Mucosa of descending colon (tissue), 3 donors: ENCODE results near the gene USP43. TPM values are rescaled to one million over a fixed set of nuclear protein-coding genes. Genes with fewer than 3 reads are reported as not detected.

Source experiments
- ATAC-seq: fragments of 200-7000 bp; cut with Tn5 transposase; one replicate; pipeline ENCODE4 v1.9.1; 2020; ENCODE audit warnings: mild to moderate bottlenecking, moderate library complexity
- DNase-seq, 3 donors: peaks; one replicate each; pipeline ENCODE4 v3.0.0-alpha.2; 2020
- H3K36me3 ChIP-seq: fragments of 200-600 bp; one replicate; pipeline ENCODE4 v1.8.0; 2021; ENCODE audit warnings: low read depth, mild to moderate bottlenecking
- H3K4me1 ChIP-seq: fragments of 200-600 bp; one replicate; pipeline ENCODE4 v1.8.0; 2021; ENCODE audit warnings: low read depth, mild to moderate bottlenecking
- H3K4me3 ChIP-seq: fragments of 200-600 bp; one replicate; pipeline ENCODE4 v1.8.0; 2021; ENCODE audit warnings: mild to moderate bottlenecking
- H3K9me3 ChIP-seq: fragments of 200-600 bp; one replicate; pipeline ENCODE4 v1.8.0; 2021; ENCODE audit warnings: mild to moderate bottlenecking
- CTCF ChIP-seq: fragments of 200-600 bp; IDR thresholded peaks from one replicate; pipeline ENCODE4 v1.8.0; 2022; ENCODE audit warnings: antibody characterized with exemption, mild to moderate bottlenecking
- intact Hi-C, 2 donors: fragments of 100-400 bp; cut with DNase I in 1 of 2; cut with micrococcal nuclease in 1 of 2; formaldehyde crosslinking; loops; one replicate each; pipeline versions ENCODE4 v1.11.0 to v1.11.1; 2022; cut with DNase I, micrococcal nuclease
- total RNA-seq, 3 donors: library from RNA; stranded (reverse); fragmentation: NEBNext Ultra II Directional in 2 of 3; extraction: Animal tissue kit (Norgen Biotek cat#: 25700) in 2 of 3; gene quantifications; one replicate each; pipeline versions ENCODE4 v1.2.1 to v1.2.4, GENCODE V29; 2021 to 2023
- donor health status: DM: no; HTN: no; CAD: no; lungs with moderate emphysema.
- donor health status: DM: no; HTN: no; CAD: no.
- donor health status: DM: no; HTN: yes; CAD: no.

The USP43 gene
- total RNA-seq, 3 donors from 2014 or later = 7.2 to 18.4 (median 13.6) TPM

- no peaks in the 10 kb centered on the region for H3K4me1 ChIP-seq
- H3K9me3 ChIP-seq = no peaks in the 10 kb centered on the region
- no peak overlapping the region for H3K4me3 ChIP-seq
- DNase-seq (no peak), ATAC-seq (no peak)
- TF ChIP-seq CTCF = no peak
- no peaks in the 10 kb centered on the region for H3K36me3 ChIP-seq
- intact Hi-C loops = no loop called here
Observed at GRCh38 chr17:9668517-9668916, 23.2 kb downstream of the USP43 start.

- intact Hi-C loops = no loop called here
- TF ChIP-seq CTCF = no peak
- peak in 1 of 3 donors; percentile 39 for DNase-seq
- no peaks in the 10 kb centered on the region for H3K36me3 ChIP-seq
- H3K4me1 ChIP-seq = no peaks in the 10 kb centered on the region
- no peaks in the 10 kb centered on the region for H3K9me3 ChIP-seq
- H3K4me3 ChIP-seq = no peak overlapping the region
- no peak for ATAC-seq
Observed at GRCh38 chr17:9669551-9670008, 24.3 kb downstream of the USP43 start.

DNA sequence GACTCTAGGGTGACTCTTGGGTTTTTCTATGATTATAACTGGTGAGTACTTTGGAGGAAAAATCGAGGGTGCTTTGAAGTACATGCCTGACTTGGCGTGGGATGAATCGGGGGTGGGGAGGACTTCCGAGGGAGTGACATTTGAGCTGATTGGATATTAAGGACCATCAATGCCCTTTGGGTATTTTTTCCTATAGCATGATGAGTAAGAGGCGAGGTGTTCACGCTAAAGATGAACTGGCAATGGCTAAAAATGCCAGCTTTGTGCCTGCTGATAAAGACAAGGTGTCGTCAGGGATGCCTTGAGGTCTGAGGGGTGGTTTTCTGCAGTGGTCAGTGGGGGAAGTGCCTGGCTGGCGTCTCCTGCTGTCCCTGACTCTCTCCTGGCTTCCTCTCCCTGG, 25.3 kb downstream of the USP43 start:
- Histone ChIP-seq H3K9me3 (no peaks in the 10 kb centered on the region), H3K4me1 (no peaks in the 10 kb centered on the region), H3K36me3 (no peaks in the 10 kb centered on the region), H3K4me3 (no peak overlapping the region)
- ATAC-seq = no peak
- intact Hi-C loops = no loop called here
- TF ChIP-seq CTCF = no peak
- DNase-seq = no peak

GRCh38 chr17:9671559-9671958, 26.2 kb downstream of the USP43 start:
- ATAC-seq = no peak
- intact Hi-C loops = no loop called here
- no peak for DNase-seq
- H3K4me3 ChIP-seq = no peak overlapping the region
- no peak for TF ChIP-seq CTCF
- no peaks in the 10 kb centered on the region for H3K36me3 ChIP-seq
- no peaks in the 10 kb centered on the region for H3K9me3 ChIP-seq
- H3K4me1 ChIP-seq = no peaks in the 10 kb centered on the region

- intact Hi-C loops = no loop called here
- H3K4me3 ChIP-seq = no peak overlapping the region
- H3K9me3 ChIP-seq = no peaks in the 10 kb centered on the region
- no peaks in the 10 kb centered on the region for H3K4me1 ChIP-seq
- ATAC-seq (no peak), DNase-seq (no peak)
- TF ChIP-seq CTCF = no peak
- H3K36me3 ChIP-seq = no peaks in the 10 kb centered on the region
Observed at GRCh38 chr17:9672266-9672665, 26.9 kb downstream of the USP43 start.

DNA sequence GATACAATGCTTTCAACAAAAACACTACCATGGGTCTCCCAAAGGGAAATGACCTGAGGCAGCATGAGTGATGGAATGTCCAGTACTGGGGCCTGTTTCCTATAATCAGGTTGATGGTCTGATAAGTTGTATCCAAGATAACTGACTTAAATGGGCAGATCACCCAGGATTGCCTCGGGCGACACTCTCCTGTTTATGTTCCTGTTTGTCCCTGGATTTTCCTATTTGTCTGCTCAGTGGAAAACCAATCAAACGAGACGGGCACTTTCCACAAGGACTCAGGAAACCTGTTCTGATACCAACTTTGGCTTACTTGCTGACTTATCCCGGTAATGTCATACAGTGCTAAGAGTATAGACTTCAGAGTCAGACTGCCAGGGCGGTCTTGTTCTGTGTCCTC, 27.4 kb downstream of the USP43 start:
- no peak for TF ChIP-seq CTCF
- intact Hi-C loops = no loop called here
- ATAC-seq (no peak), DNase-seq (no peak)
- Histone ChIP-seq H3K4me1 (no peaks in the 10 kb centered on the region), H3K4me3 (no peak overlapping the region), H3K9me3 (no peaks in the 10 kb centered on the region), H3K36me3 (no peaks in the 10 kb centered on the region)
